Measurements from ENCODE around the gene NTN1. TPM values are rescaled to one million over a fixed set of nuclear protein-coding genes. Genes with fewer than 3 reads are reported as not detected.

Gene NTN1
- total RNA-seq, 1 experiment from 2014 or later, result 4.2 TPM

GRCh38 chr17:9086577-9086976, 65.3 kb downstream of the NTN1 start:
- Histone ChIP-seq H3K4me2 (ENCODE audit: low read length) (no peak overlapping the region), H3K9me3 (ENCODE audit: control insufficient read depth in 1 of 2, insufficient read depth in 1 of 2, low read depth in 1 of 2, low read length in 2 of 2) (no peaks in the 10 kb centered on the region), H3K79me2 (ENCODE audit: insufficient read depth, low read length) (no peaks in the 10 kb centered on the region), H3K9me2 (ENCODE audit: insufficient read depth) (no peaks in the 10 kb centered on the region), H3K4me3 (replicated peaks in 1 of 2; ENCODE audit: low read depth in 1 of 2, low read length in 2 of 2) (no peak overlapping the region), H3K4me1 (ENCODE audit: control insufficient read depth in 1 of 2, insufficient read depth in 2 of 2, low read length in 2 of 2) (no peaks in the 10 kb centered on the region), H3K9ac (ENCODE audit: low read length) (no peak overlapping the region), H3K27ac (ENCODE audit: low read depth, low read length) (no peak overlapping the region), H3K36me3 (ENCODE audit: control insufficient read depth in 1 of 2, insufficient read depth in 2 of 2, low read length in 2 of 2) (no peaks in the 10 kb centered on the region), H4K20me1 (ENCODE audit: insufficient read depth) (no peaks in the 10 kb centered on the region), H3K27me3 (ENCODE audit: insufficient read depth, low read length) (no peaks in the 10 kb centered on the region), H2AFZ (ENCODE audit: low read depth, low read length, poor library complexity, severe bottlenecking) (no peak overlapping the region)
- BruUV-seq (replicated peaks), result no TSS peak
- POLR2A ChIA-PET, result no interaction called here
- intact Hi-C loops (cut with micrococcal nuclease), result no loop called here
- no peak for ATAC-seq
- TF ChIP-seq ATF3 (IDR thresholded peaks at IDR 0.05), result no peak
- no peak for TF ChIP-seq SP1 (IDR thresholded peaks at IDR 0.05; ENCODE audit: low read depth)
- no peak for TF ChIP-seq JUND (IDR thresholded peaks at IDR 0.05)
- no peak for TF ChIP-seq FOSL1 (IDR thresholded peaks at IDR 0.05; ENCODE audit: low read depth)
- no peak for TF ChIP-seq EGR1 (IDR thresholded peaks at IDR 0.05; ENCODE audit: low read depth)
- TF ChIP-seq TCF7L2 (IDR thresholded peaks at IDR 0.05; ENCODE audit: borderline replicate concordance, extremely low read depth, insufficient read depth, insufficient read length), result no peak
- no peak for TF ChIP-seq MAX (IDR thresholded peaks at IDR 0.05)
- no peak for TF ChIP-seq POLR2A (IDR thresholded peaks at IDR 0.05; ENCODE audit: borderline replicate concordance, extremely low read depth, insufficient read depth, insufficient read length)
- TF ChIP-seq EZH2phosphoT487 (IDR thresholded peaks at IDR 0.05; ENCODE audit: borderline replicate concordance), result no peak
- RAD21 ChIA-PET (ENCODE audit: low non-redundant PET in 1 of 2, low total read pairs in 2 of 2, uncharacterized antibody in 2 of 2, unreplicated experiment in 2 of 2), result no interaction called here
- DNase-seq (ENCODE audit: low read depth, low spot score), result no peak
- CTCF ChIA-PET, result no interaction called here

DNA sequence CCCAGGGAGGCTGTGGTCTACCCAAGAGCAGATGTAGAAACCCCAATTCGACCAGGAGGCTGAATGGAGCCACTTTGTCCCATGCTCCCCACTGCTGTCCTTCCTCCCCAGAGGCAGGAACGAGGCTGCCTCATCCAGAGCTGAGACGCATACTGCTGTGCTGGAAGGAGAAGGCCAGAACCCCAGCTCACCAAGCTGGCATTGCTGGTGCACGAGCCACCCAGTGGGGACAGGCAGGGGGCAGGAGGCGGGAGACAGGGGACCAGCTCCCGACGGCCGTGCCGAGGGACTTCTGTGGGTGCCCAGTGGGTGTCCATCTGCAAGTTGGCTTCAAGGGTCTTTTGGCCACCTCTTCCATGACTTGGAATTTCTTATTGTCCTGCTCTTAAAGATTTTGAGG, 66.6 kb downstream of the NTN1 start:
- Histone ChIP-seq H3K27me3 (ENCODE audit: insufficient read depth, low read length) (no peaks in the 10 kb centered on the region), H3K79me2 (ENCODE audit: insufficient read depth, low read length) (no peaks in the 10 kb centered on the region), H3K9me3 (ENCODE audit: control insufficient read depth in 1 of 2, insufficient read depth in 1 of 2, low read depth in 1 of 2, low read length in 2 of 2) (no peaks in the 10 kb centered on the region), H4K20me1 (ENCODE audit: insufficient read depth) (no peaks in the 10 kb centered on the region), H3K4me2 (ENCODE audit: low read length) (no peak overlapping the region), H2AFZ (ENCODE audit: low read depth, low read length, poor library complexity, severe bottlenecking) (no peak overlapping the region), H3K4me3 (replicated peaks in 1 of 2; ENCODE audit: low read depth in 1 of 2, low read length in 2 of 2) (no peak overlapping the region), H3K9ac (ENCODE audit: low read length) (no peak overlapping the region), H3K4me1 (ENCODE audit: control insufficient read depth in 1 of 2, insufficient read depth in 2 of 2, low read length in 2 of 2) (no peaks in the 10 kb centered on the region), H3K27ac (ENCODE audit: low read depth, low read length) (no peak overlapping the region), H3K36me3 (ENCODE audit: control insufficient read depth in 1 of 2, insufficient read depth in 2 of 2, low read length in 2 of 2) (no peaks in the 10 kb centered on the region), H3K9me2 (ENCODE audit: insufficient read depth) (no peaks in the 10 kb centered on the region)
- no peak for TF ChIP-seq CTCF (IDR thresholded peaks at IDR 0.05 in 2 of 3, conservative IDR thresholded peaks at IDR 0.05 in 1 of 3; ENCODE audit: borderline replicate concordance in 1 of 3, insufficient read depth in 1 of 3, low read depth in 2 of 3, low read length in 2 of 3)
- no peak for TF ChIP-seq CEBPB (IDR thresholded peaks at IDR 0.05; ENCODE audit: low read depth)
- TF ChIP-seq ZNF274 (IDR thresholded peaks at IDR 0.05; ENCODE audit: low read depth, low read length), result no peak
- TF ChIP-seq EZH2phosphoT487 (IDR thresholded peaks at IDR 0.05; ENCODE audit: borderline replicate concordance), result no peak
- TF ChIP-seq EGR1 (IDR thresholded peaks at IDR 0.05; ENCODE audit: low read depth), result no peak
- no peak for TF ChIP-seq SP1 (IDR thresholded peaks at IDR 0.05; ENCODE audit: low read depth)
- no peak for TF ChIP-seq ZFX (IDR thresholded peaks at IDR 0.05)
- TF ChIP-seq MAX (IDR thresholded peaks at IDR 0.05), result no peak
- no peak for TF ChIP-seq ATF3 (IDR thresholded peaks at IDR 0.05)
- TF ChIP-seq POLR2A (IDR thresholded peaks at IDR 0.05; ENCODE audit: borderline replicate concordance, extremely low read depth, insufficient read depth, insufficient read length), result no peak
- TF ChIP-seq POLR2AphosphoS5 (IDR thresholded peaks at IDR 0.05; ENCODE audit: low read depth, low read length), result no peak
- TF ChIP-seq JUND (IDR thresholded peaks at IDR 0.05), result no peak
- no peak for DNase-seq (ENCODE audit: low read depth, low spot score)
- ChIA-PET POLR2A (no interaction called here), CTCF (no interaction called here), RAD21 (ENCODE audit: low non-redundant PET in 1 of 2, low total read pairs in 2 of 2, uncharacterized antibody in 2 of 2, unreplicated experiment in 2 of 2) (no interaction called here)
- no TSS peak for BruUV-seq (replicated peaks)
- intact Hi-C loops (cut with micrococcal nuclease), result no loop called here
- ATAC-seq, result no peak

All from HCT116 (cell line).